OCI-LY3 (cell line): ENCODE data around the gene QKI.

ENCODE experiments used
- H2AFZ ChIP-seq: fragments of 200-600, 300-600 bp; shearing (Covaris generic); 2 replicates; pipeline ENCODE4 v1.6.0; 2014; ENCODE audit warnings: antibody characterized with exemption, low read depth, low read length
- H3K27ac ChIP-seq: fragments of 200-600, 300-600 bp; sonication (generic); 2 replicates; pipeline ENCODE4 v1.5.1; 2014; ENCODE audit warnings: mild to moderate bottlenecking, low read length, moderate library complexity, mixed read lengths
- H3K27me3 ChIP-seq: fragments of 200-600, 300-600 bp; sonication (generic); 2 replicates; pipeline ENCODE4 v1.6.1; 2014; ENCODE audit warnings: low read depth, low read length, mixed read lengths
- H3K36me3 ChIP-seq: fragments of 200-600, 300-600 bp; sonication (generic); replicated peaks from 2 replicates; pipeline ENCODE3; 2014; ENCODE audit warnings: low read depth, low read length, mixed read lengths
- H3K4me1 ChIP-seq: fragments of 300-600, 200-600 bp; sonication (generic); 2 replicates; pipeline ENCODE4 v1.6.1; 2014; ENCODE audit warnings: low read length, mixed read lengths
- H3K4me2 ChIP-seq: fragments of 200-600, 300-600 bp; sonication (generic); 2 replicates; pipeline ENCODE4 v1.6.1; 2014; ENCODE audit warnings: low read length, mixed read lengths
- H3K4me3 ChIP-seq: fragments of 300-600, 200-600 bp; sonication (generic); 2 replicates; pipeline ENCODE4 v1.5.1; 2014; ENCODE audit warnings: antibody characterized with exemption, mild to moderate bottlenecking, low read length, moderate library complexity
- H3K79me2 ChIP-seq: fragments of 300-600, 200-600 bp; shearing (Covaris generic); 2 replicates; pipeline ENCODE4 v1.6.1; 2014; ENCODE audit warnings: mild to moderate bottlenecking, low read length, mixed read lengths
- H3K9ac ChIP-seq: fragments of 300-600, 200-600 bp; shearing (Covaris generic); 2 replicates; pipeline ENCODE4 v1.6.0; 2014; ENCODE audit warnings: mild to moderate bottlenecking, low read length, moderate library complexity
- H3K9me3 ChIP-seq: fragments of 200-600, 300-600 bp; shearing (Covaris generic); 2 replicates; pipeline ENCODE4 v1.6.1; 2014; ENCODE audit warnings: low read length, mixed read lengths; ENCODE audit not compliant: insufficient read depth
- H4K20me1 ChIP-seq: fragments of 200-600, 300-600 bp; sonication (generic); 2 replicates; pipeline ENCODE4 v1.6.1; 2016; ENCODE audit warnings: low read length, mixed read lengths; ENCODE audit not compliant: insufficient read depth
- EZH2phosphoT487 ChIP-seq: fragments of 200-600 bp; shearing (Covaris generic); IDR thresholded peaks from 2 replicates; pipeline ENCODE4 v1.6.1; 2018; ENCODE audit warnings: antibody characterized with exemption, mixed run types, low read depth
- TF ChIP-seq, protein P1 (sequence below): fragments of 200-600, 300-600 bp; sonication (generic); IDR thresholded peaks from 2 replicates; pipeline ENCODE4 v1.5.1; 2014; ENCODE audit warnings: antibody characterized with exemption, low read length, low read depth

The QKI gene

DNA sequence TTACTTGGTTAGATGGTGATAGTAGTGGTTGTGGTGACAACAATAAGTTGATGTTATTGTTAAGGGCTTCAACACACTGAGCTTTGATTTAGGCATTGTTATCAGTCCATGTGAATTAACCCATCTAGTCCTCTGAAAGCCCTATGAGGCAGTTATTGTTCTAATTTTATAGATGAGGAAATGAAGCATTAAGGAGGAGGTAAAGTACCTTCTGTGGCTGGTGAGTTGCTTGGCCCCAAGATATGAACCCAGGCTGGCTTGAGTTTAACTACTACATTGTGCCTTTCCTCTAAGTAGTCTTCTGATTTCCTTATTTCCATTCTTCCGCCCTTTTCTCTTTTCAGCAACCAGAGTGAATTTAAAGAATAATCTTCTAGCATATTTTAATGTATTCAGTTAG, 81.7 kb downstream of the QKI start:
- no peak overlapping the region for H2AFZ ChIP-seq
- no peak overlapping the region for H3K27ac ChIP-seq
- no peak overlapping the region for H3K4me2 ChIP-seq
- H4K20me1 ChIP-seq = peaks cover 58% of the 10 kb centered on the region
- H3K4me1 ChIP-seq = peaks cover 11% of the 10 kb centered on the region
- peaks cover 95% of the 10 kb centered on the region for H3K79me2 ChIP-seq
- no peaks in the 10 kb centered on the region for H3K9me3 ChIP-seq
- no peaks in the 10 kb centered on the region for H3K27me3 ChIP-seq
- H3K4me3 ChIP-seq = no peak overlapping the region
- H3K36me3 ChIP-seq = no peaks in the 10 kb centered on the region
- H3K9ac ChIP-seq = no peak overlapping the region
- TF ChIP-seq EZH2phosphoT487 = no peak
- TF ChIP-seq, protein P1, sequence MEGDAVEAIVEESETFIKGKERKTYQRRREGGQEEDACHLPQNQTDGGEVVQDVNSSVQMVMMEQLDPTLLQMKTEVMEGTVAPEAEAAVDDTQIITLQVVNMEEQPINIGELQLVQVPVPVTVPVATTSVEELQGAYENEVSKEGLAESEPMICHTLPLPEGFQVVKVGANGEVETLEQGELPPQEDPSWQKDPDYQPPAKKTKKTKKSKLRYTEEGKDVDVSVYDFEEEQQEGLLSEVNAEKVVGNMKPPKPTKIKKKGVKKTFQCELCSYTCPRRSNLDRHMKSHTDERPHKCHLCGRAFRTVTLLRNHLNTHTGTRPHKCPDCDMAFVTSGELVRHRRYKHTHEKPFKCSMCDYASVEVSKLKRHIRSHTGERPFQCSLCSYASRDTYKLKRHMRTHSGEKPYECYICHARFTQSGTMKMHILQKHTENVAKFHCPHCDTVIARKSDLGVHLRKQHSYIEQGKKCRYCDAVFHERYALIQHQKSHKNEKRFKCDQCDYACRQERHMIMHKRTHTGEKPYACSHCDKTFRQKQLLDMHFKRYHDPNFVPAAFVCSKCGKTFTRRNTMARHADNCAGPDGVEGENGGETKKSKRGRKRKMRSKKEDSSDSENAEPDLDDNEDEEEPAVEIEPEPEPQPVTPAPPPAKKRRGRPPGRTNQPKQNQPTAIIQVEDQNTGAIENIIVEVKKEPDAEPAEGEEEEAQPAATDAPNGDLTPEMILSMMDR = no peak

DNA sequence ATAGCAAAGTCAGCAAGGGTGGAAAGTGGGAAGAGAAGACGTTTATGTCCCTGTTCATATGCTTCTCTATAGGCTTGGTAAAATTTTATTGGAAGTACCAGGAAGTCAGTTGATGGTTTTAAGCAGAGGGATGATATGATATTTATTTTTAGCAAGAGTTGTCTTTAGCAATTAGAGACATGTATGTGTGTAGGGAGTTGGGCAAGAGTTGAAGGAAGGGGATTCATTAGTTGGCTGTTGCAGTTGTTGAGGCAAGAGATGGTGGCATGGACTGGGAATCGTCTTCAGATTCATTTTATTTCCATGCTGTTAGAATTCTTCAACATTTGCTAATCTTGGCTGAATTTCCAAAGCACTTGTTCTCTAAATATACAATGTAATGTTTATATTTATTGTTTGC, 85.6 kb downstream of the QKI start:
- no peak overlapping the region for H2AFZ ChIP-seq
- H4K20me1 ChIP-seq = peaks cover 61% of the 10 kb centered on the region
- TF ChIP-seq EZH2phosphoT487 = no peak
- TF ChIP-seq, protein P1 = no peak
- H3K79me2 ChIP-seq = peaks cover 97% of the 10 kb centered on the region
- H3K27me3 ChIP-seq = no peaks in the 10 kb centered on the region
- H3K9me3 ChIP-seq = peaks cover 11% of the 10 kb centered on the region
- no peak overlapping the region for H3K4me2 ChIP-seq
- H3K36me3 ChIP-seq = peaks cover 8% of the 10 kb centered on the region
- no peak overlapping the region for H3K27ac ChIP-seq
- H3K9ac ChIP-seq = no peak overlapping the region
- H3K4me3 ChIP-seq = no peak overlapping the region
- H3K4me1 ChIP-seq = peaks cover 11% of the 10 kb centered on the region

DNA sequence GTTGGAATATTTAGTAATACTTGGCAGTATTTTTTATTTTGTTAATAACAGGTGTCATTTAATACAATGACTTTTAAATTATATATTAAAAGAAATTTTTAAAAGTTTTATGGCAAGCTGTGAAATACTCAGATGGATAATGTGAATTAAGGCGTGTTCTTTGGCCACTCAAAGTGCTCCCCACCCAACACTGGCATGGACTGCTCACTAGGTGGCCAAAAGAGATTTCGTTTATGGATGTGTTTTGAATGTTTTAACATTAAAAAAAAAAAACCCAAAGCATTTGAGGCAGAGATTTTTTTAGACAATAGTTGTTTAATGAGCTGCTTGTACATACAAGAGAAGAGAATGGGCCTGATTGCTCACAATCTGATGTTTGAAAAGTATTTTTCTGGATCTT, 86.5 kb downstream of the QKI start:
- Histone ChIP-seq H3K9me3 (peaks cover 11% of the 10 kb centered on the region), H3K79me2 (peaks cover 99% of the 10 kb centered on the region)

DNA sequence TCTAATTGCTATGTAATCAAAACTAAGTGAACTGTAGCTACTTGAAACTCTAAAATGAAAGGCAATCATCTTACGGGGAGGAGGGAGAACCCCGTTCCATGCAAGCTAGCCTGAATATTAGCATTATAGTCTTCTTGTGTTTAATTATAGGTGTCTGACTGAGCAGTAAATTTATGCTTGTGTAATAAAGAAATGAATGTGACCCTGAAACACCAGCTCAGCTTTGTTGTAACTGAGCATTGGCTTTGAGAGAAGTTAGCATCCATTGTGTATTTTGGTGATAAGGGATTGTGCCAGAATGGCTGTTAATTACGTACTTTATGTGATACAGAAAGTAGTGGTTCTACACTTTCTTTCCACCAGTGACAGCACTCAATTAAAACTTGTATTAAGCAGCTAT, 86.9 kb downstream of the QKI start:
- Histone ChIP-seq H3K9ac (no peak overlapping the region), H4K20me1 (peaks cover 54% of the 10 kb centered on the region), H3K27ac (no peak overlapping the region), H3K36me3 (peaks cover 15% of the 10 kb centered on the region), H3K79me2 (peaks cover 99% of the 10 kb centered on the region), H3K4me2 (no peak overlapping the region), H3K4me3 (no peak overlapping the region), H3K27me3 (no peaks in the 10 kb centered on the region), H3K9me3 (peaks cover 11% of the 10 kb centered on the region), H2AFZ (no peak overlapping the region), H3K4me1 (peaks cover 2% of the 10 kb centered on the region)
- TF ChIP-seq, protein P1 = no peak
- no peak for TF ChIP-seq EZH2phosphoT487

More for the DNA sequence above, 86.5 kb downstream of the QKI start:
- Histone ChIP-seq H3K27me3 (no peaks in the 10 kb centered on the region), H3K4me1 (peaks cover 6% of the 10 kb centered on the region), H3K4me3 (no peak overlapping the region), H3K9ac (no peak overlapping the region), H3K4me2 (no peak overlapping the region), H4K20me1 (peaks cover 58% of the 10 kb centered on the region), H3K27ac (no peak overlapping the region), H2AFZ (no peak overlapping the region), H3K36me3 (peaks cover 11% of the 10 kb centered on the region)
- TF ChIP-seq, protein P1 = no peak
- TF ChIP-seq EZH2phosphoT487 = no peak
